HepG2 (cell line): Measurements from ENCODE around the gene P3H3. TPM values are rescaled to one million over a fixed set of nuclear protein-coding genes. Genes with fewer than 3 reads are reported as not detected.
A peak's percentile ranks its signal among the peaks of the same experiment; 100 is the strongest.

Source experiments
- ATAC-seq: fragments of 200-7000 bp; cut with Tn5 transposase; 3 replicates; pipeline ENCODE4 v1.9.1; 2020; ENCODE audit warnings: mild to moderate bottlenecking, moderate library complexity
- BruUV-seq: library from RNA; stranded (reverse); fragments of 400-500 nt; replicated peaks from 2 replicates; lab custom pipeline; 2021; lab: Mats Ljungman, UMichigan
- CTCF ChIA-PET: fragments of 300-600 bp; formaldehyde crosslinking; extraction: SDS; loops from one replicate; lab custom pipeline; 2021; ENCODE audit warnings: low total read pairs, inconsistent platforms, low intra/inter-chr PET ratio; lab: Yijun Ruan, JAX
- POLR2A ChIA-PET: fragments of 350-600 bp; sonication (Branson Sonifier 250); formaldehyde crosslinking; loops from one replicate; lab custom pipeline; 2020; ENCODE audit warnings: antibody characterized with exemption, inconsistent platforms; lab: Yijun Ruan, JAX
- DNase-seq: peaks from one replicate; pipeline ENCODE4 v3.0.0-alpha.2; 2015; ENCODE audit warnings: low spot score
- FAIRE-seq: peaks from 3 replicates; lab custom pipeline; 2011; peaks lifted over from hg19 to GRCh38; lab: Jason Lieb, UNC
- H2AFZ ChIP-seq: one replicate; pipeline ENCODE4 v1.6.1; 2011; ENCODE audit warnings: low read length, inconsistent platforms
- H3K27ac ChIP-seq: fragments of 300-600 bp; 3 replicates; pipeline ENCODE4 v1.8.0; 2011; ENCODE audit warnings: mixed run types, mild to moderate bottlenecking, mixed read lengths, low read length, inconsistent platforms; ENCODE audit not compliant: insufficient read depth; ENCODE audit errors: extremely low read length
- H3K27me3 ChIP-seq, 2 experiments: fragments of 200-600 bp in 1 of 2; 2 replicates in 1 of 2; 3 replicates in 1 of 2; pipeline versions ENCODE4 v1.6.0 to v1.8.0; 2011; ENCODE audit warnings: low read length in 2 of 2, mild to moderate bottlenecking in 2 of 2, moderate library complexity in 2 of 2, inconsistent platforms in 1 of 2; ENCODE audit not compliant: insufficient read depth in 2 of 2, control insufficient read depth in 1 of 2
- H3K36me3 ChIP-seq, 2 experiments: fragments of 200-600 bp in 1 of 2; replicated peaks in 1 of 2; 2 replicates in 1 of 2; 3 replicates in 1 of 2; pipeline versions ENCODE4 v1.5.1 to v1.8.0; 2011; ENCODE audit warnings: low read length in 2 of 2, inconsistent platforms in 1 of 2; ENCODE audit not compliant: insufficient read depth in 2 of 2, control insufficient read depth in 1 of 2
- H3K4me1 ChIP-seq: 2 replicates; pipeline ENCODE4 v1.5.1; 2012; ENCODE audit warnings: low read length, inconsistent platforms; ENCODE audit not compliant: insufficient read depth
- H3K4me2 ChIP-seq: 2 replicates; pipeline ENCODE4 v1.6.0; 2011; ENCODE audit warnings: low read depth, low read length, inconsistent platforms
- H3K4me3 ChIP-seq, 3 experiments: fragments of 200-600 bp in 1 of 3; sonication (generic), shearing (Covaris generic) in 1 of 3; replicated peaks in 1 of 3; 2 replicates each; pipeline ENCODE4 v1.5.1; 2011 to 2016; ENCODE audit warnings: low read length in 3 of 3, inconsistent platforms in 2 of 3, low read depth in 2 of 3, mild to moderate bottlenecking in 2 of 3, control low read depth in 1 of 3, mixed read lengths in 1 of 3; ENCODE audit not compliant: insufficient read depth in 1 of 3
- H3K79me2 ChIP-seq: one replicate; pipeline ENCODE4 v1.6.1; 2011; ENCODE audit warnings: low read length, inconsistent platforms; ENCODE audit not compliant: insufficient read depth
- H3K9ac ChIP-seq: 2 replicates; pipeline ENCODE4 v1.6.0; 2011; ENCODE audit warnings: mild to moderate bottlenecking, low read depth, low read length, inconsistent platforms; ENCODE audit not compliant: insufficient read depth
- H3K9me3 ChIP-seq: 2 replicates; pipeline ENCODE4 v1.5.1; 2012; ENCODE audit warnings: mild to moderate bottlenecking, low read length
- H4K20me1 ChIP-seq: 2 replicates; pipeline ENCODE4 v1.6.0; 2011; ENCODE audit warnings: inconsistent platforms, mild to moderate bottlenecking, low read length, moderate library complexity; ENCODE audit not compliant: insufficient read depth
- AGO1 ChIP-seq: fragments of 200-400 bp; formaldehyde crosslinking; IDR thresholded peaks from 2 replicates; pipeline ENCODE4 v1.6.1; 2017; ENCODE audit warnings: mild to moderate bottlenecking, low read depth, low read length, moderate library complexity; ENCODE audit not compliant: poor library complexity, severe bottlenecking
- AGO2 ChIP-seq: fragments of 200-400 bp; formaldehyde crosslinking; optimal IDR thresholded peaks from 2 replicates; pipeline ENCODE3; 2017; ENCODE audit warnings: mild to moderate bottlenecking, low read depth, low read length, moderate library complexity
- DDIT3 ChIP-seq: sonication (generic); formaldehyde crosslinking; IDR thresholded peaks from 2 replicates; pipeline ENCODE4 v1.4.0; 2020; ENCODE audit warnings: mild to moderate bottlenecking, missing genetic modification reagents
- FOXO1 ChIP-seq: sonication (generic); formaldehyde crosslinking; IDR thresholded peaks from 2 replicates; pipeline ENCODE4 v1.4.0; 2020; ENCODE audit warnings: missing genetic modification reagents
- HNRNPL ChIP-seq: fragments of 200-400 bp; formaldehyde crosslinking; IDR thresholded peaks from 2 replicates; pipeline ENCODE4 v1.6.1; 2017; ENCODE audit warnings: mild to moderate bottlenecking, low read depth, low read length
- MLX ChIP-seq: IDR thresholded peaks from 2 replicates; pipeline ENCODE4 v1.6.1; 2016
- RBFOX2 ChIP-seq: fragments of 200-400 bp; formaldehyde crosslinking; IDR thresholded peaks from 2 replicates; pipeline ENCODE4 v1.6.1; 2017; ENCODE audit warnings: low read depth, mild to moderate bottlenecking, low read length
- TCF12 ChIP-seq, 2 experiments: fragments of 450-650 bp in 1 of 2; sonication (generic) in 1 of 2; formaldehyde crosslinking in 1 of 2; IDR thresholded peaks; 2 replicates each; pipeline versions ENCODE4 v1.6.1 to v1.8.0; 2017 to 2022; ENCODE audit warnings: antibody characterized with exemption in 1 of 2, mild to moderate bottlenecking in 1 of 2, missing genetic modification reagents in 1 of 2, moderate library complexity in 1 of 2
- XBP1 ChIP-seq: sonication (generic); formaldehyde crosslinking; IDR thresholded peaks from 2 replicates; pipeline ENCODE4 v1.5.0; 2020; ENCODE audit warnings: missing genetic modification reagents
- ZBTB33 ChIP-seq: sonication (generic); formaldehyde crosslinking; IDR thresholded peaks from 2 replicates; pipeline ENCODE4 v1.4.0; 2020; ENCODE audit warnings: missing genetic modification reagents
- ZHX1 ChIP-seq: sonication (generic); formaldehyde crosslinking; IDR thresholded peaks from 2 replicates; pipeline ENCODE4 v1.8.1; 2022; ENCODE audit warnings: low read depth, mild to moderate bottlenecking, missing genetic modification reagents
- ZNF10 ChIP-seq: sonication (generic); formaldehyde crosslinking; IDR thresholded peaks from 2 replicates; pipeline ENCODE4 v1.4.0; 2020; ENCODE audit warnings: mild to moderate bottlenecking, low read depth, missing genetic modification reagents, borderline replicate concordance
- ZNF317 ChIP-seq: sonication (generic); formaldehyde crosslinking; IDR thresholded peaks from 2 replicates; pipeline ENCODE4 v1.5.0; 2020; ENCODE audit warnings: mild to moderate bottlenecking, missing genetic modification reagents
- ZNF768 ChIP-seq: sonication (generic); formaldehyde crosslinking; IDR thresholded peaks from 2 replicates; pipeline ENCODE4 v1.4.0; 2020; ENCODE audit warnings: missing genetic modification reagents
- ZNF800 ChIP-seq: sonication (generic); formaldehyde crosslinking; IDR thresholded peaks from 2 replicates; pipeline ENCODE4 v1.4.0; 2020; ENCODE audit warnings: missing genetic modification reagents
- WGBS: methylation state at CpG from one replicate; pipeline ENCODE4 v1.1.6; 2017; ENCODE audit warnings: low lambda C conversion rate; 5-methylcytosine and 5-hydroxymethylcytosine counted together
- in situ Hi-C: cut with HindIII; loops from 2 replicates; pipeline ENCODE4 v1.10.0; 2017; ENCODE audit warnings: low pct_unique_long_range_greater_than_20kb; ENCODE audit not compliant: extremely low pct_ligation_motif_present
- intact Hi-C: fragments of 100-400 bp; cut with micrococcal nuclease; formaldehyde crosslinking; loops from one replicate; pipeline ENCODE4 v1.10.0; 2022; ENCODE audit not compliant: unreplicated experiment
- polyA plus RNA-seq, 8 experiments: library from polyadenylated mRNA; depleted of rRNA in 3 of 8; stranded (reverse) in 7 of 8; unstranded in 1 of 8; fragments of >200 nt; fragmentation: Illumina TruSeq in 4 of 8; extraction: Trizol in 4 of 8; gene quantifications; 2 replicates each; pipeline versions ENCODE4 v1.2.1 to v1.2.3, GENCODE V29; 2011 to 2016; ENCODE audit warnings: low read depth in 4 of 8, missing spikeins in 1 of 8, mixed read lengths in 1 of 8; ENCODE audit not compliant: insufficient read depth in 1 of 8
- total RNA-seq, 5 experiments: library from RNA; depleted of rRNA; stranded (reverse); fragments of >200 nt; fragmentation: Illumina TruSeq; extraction: Trizol; gene quantifications; 2 replicates each; pipeline ENCODE4 v1.2.3, GENCODE V29; 2016; ENCODE audit warnings: low read depth in 1 of 5

The P3H3 gene
- total and polyA plus RNA-seq, 2 of the 13 experiments (the other 11 are each of a cell fraction or from before 2014, with no cell fraction given): 20.1 to 20.5 TPM

GRCh38 chr12:6824085-6824775 lies 4.0 kb upstream of the P3H3 start:
- H3K27me3 ChIP-seq: peaks cover 5 to 19% of the 10 kb centered on the region in 2 experiments; a peak in 4 of 5 replicates
- no peak overlapping the region for H2AFZ ChIP-seq
- no peak overlapping the region for H3K27ac ChIP-seq
- H3K4me2 ChIP-seq: no peak overlapping the region
- POLR2A ChIA-PET: interaction anchor here (1.0 to 1.2 kb wide), 2 partner anchors 71 kb away, joined by 6 read pairs; partner anchors contain the start of gene MLF2
- H4K20me1 ChIP-seq: no peaks in the 10 kb centered on the region
- ATAC-seq: no peak
- no peak overlapping the region for H3K9ac ChIP-seq
- no peak for DNase-seq
- FAIRE-seq: no peak
- H3K36me3 ChIP-seq: no peaks in the 10 kb centered on the region
- CTCF ChIA-PET: interaction anchor here (0.8 to 1.9 kb wide), 2 partner anchors 89 to 206 kb away, joined by 3 to 24 read pairs; no protein-coding TSS in a partner anchor
- H3K4me1 ChIP-seq: peaks cover 34% of the 10 kb centered on the region
- TSS peak; percentile 6 for BruUV-seq
- no peaks in the 10 kb centered on the region for H3K9me3 ChIP-seq
- in situ Hi-C loops: no loop called here
- peaks cover 12% of the 10 kb centered on the region for H3K79me2 ChIP-seq
- no peak overlapping the region for H3K4me3 ChIP-seq
- 93% methylated on average over 29 of the region's 37 CpGs for WGBS
- intact Hi-C loops: loop anchor here (2.0 to 10.0 kb wide), 2 partner anchors 45 to 209 kb away; no protein-coding TSS in a partner anchor
- TF ChIP-seq DDIT3: no peak
- TF ChIP-seq AGO2: peak; percentile 93
- TF ChIP-seq RBFOX2: 0 out of 2 replicates have a peak, but pooled peaks have one; percentile 25
- no peak for TF ChIP-seq XBP1
- TF ChIP-seq MLX (CRISPR knock-in tag): no peak
- no peak for TF ChIP-seq TCF12 (IDR thresholded peaks at IDR 0.05)
- TF ChIP-seq TCF12 (CRISPR knock-in tag; IDR thresholded peaks at IDR 0.05): no peak
- peak; percentile 82 for TF ChIP-seq ZBTB33 (CRISPR knock-in tag)
- TF ChIP-seq AGO1: peak; percentile 78
- TF ChIP-seq ZNF10 (CRISPR knock-in tag): no peak
- TF ChIP-seq ZNF768 (CRISPR knock-in tag): no peak
- TF ChIP-seq HNRNPL: 0 out of 2 replicates have a peak, but pooled peaks have one; percentile 56
- no peak for TF ChIP-seq ZNF800 (CRISPR knock-in tag)
- TF ChIP-seq ZNF317 (CRISPR knock-in tag): no peak
- TF ChIP-seq FOXO1: no peak
- 0 out of 2 replicates have a peak, but pooled peaks have one; percentile 58 for TF ChIP-seq ZHX1 (CRISPR knock-in tag)
